GM12878 (cell line): Measurements from ENCODE around the gene GABBR2. TPM values are rescaled to one million over a fixed set of nuclear protein-coding genes. Genes with fewer than 3 reads are reported as not detected.

Experiments used
- ATAC-seq: fragments of 200-7000 bp; cut with Tn5 transposase; 3 replicates; pipeline ENCODE4 v1.9.1; 2020; ENCODE audit warnings: mild to moderate bottlenecking, moderate library complexity
- BruUV-seq: library from RNA; stranded (reverse); fragments of 400-500 nt; replicated peaks from 2 replicates; lab custom pipeline; 2021; lab: Mats Ljungman, UMichigan
- CTCF ChIA-PET: fragments of 300-600 bp; sonication (Branson Sonifier 250); formaldehyde crosslinking; extraction: SDS; loops from one replicate; lab custom pipeline; 2021; ENCODE audit warnings: inconsistent platforms; lab: Yijun Ruan, JAX
- POLR2A ChIA-PET: fragments of 350-600 bp; formaldehyde crosslinking; extraction: SDS; loops from one replicate; lab custom pipeline; 2021; ENCODE audit warnings: inconsistent platforms; lab: Charles Lee
- RAD21 ChIA-PET: fragments of 300-600 bp; sonication (Branson Sonifier 250); formaldehyde crosslinking; loops from one replicate; lab custom pipeline; 2023; ENCODE audit warnings: antibody characterized with exemption; ENCODE audit not compliant: unreplicated experiment; lab: Charles Lee
- SMC1A ChIA-PET: fragments of 300-600 bp; sonication (Branson Sonifier 250); formaldehyde crosslinking; loops from one replicate; lab custom pipeline; 2023; ENCODE audit not compliant: unreplicated experiment, uncharacterized antibody; lab: Charles Lee
- DNase-seq: peaks from one replicate; pipeline ENCODE4 v3.0.0-alpha.2; 2011; ENCODE audit warnings: low read depth, low spot score
- FAIRE-seq: peaks from 3 replicates; lab custom pipeline; 2011; peaks lifted over from hg19 to GRCh38; lab: Jason Lieb, UNC
- H2AFZ ChIP-seq: 2 replicates; pipeline ENCODE4 v1.6.0; 2011; ENCODE audit warnings: low read depth, low read length, control low read depth; ENCODE audit not compliant: control insufficient read depth
- H3K27ac ChIP-seq: 2 replicates; pipeline ENCODE4 v1.5.1; 2011; ENCODE audit warnings: control low read depth; ENCODE audit not compliant: control insufficient read depth, insufficient read depth
- H3K27me3 ChIP-seq, 2 experiments: replicated peaks in 1 of 2; 2 replicates each; pipeline versions ENCODE4 v1.6.0 to v1.6.1; 2011; ENCODE audit warnings: low read length in 1 of 2; ENCODE audit not compliant: control insufficient read depth in 2 of 2, insufficient read depth in 2 of 2
- H3K36me3 ChIP-seq, 2 experiments: 2 replicates each; pipeline ENCODE4 v1.5.1; 2011; ENCODE audit warnings: low read length in 1 of 2; ENCODE audit not compliant: control insufficient read depth in 2 of 2, insufficient read depth in 2 of 2
- H3K4me1 ChIP-seq: 2 replicates; pipeline ENCODE4 v1.6.1; 2011; ENCODE audit warnings: mild to moderate bottlenecking, low read length, moderate library complexity, mixed read lengths; ENCODE audit not compliant: control insufficient read depth, insufficient read depth
- H3K4me2 ChIP-seq: 2 replicates; pipeline ENCODE4 v1.6.0; 2011; ENCODE audit warnings: control low read depth; ENCODE audit not compliant: control insufficient read depth, insufficient read depth
- H3K4me3 ChIP-seq: fragments of 200-600 bp; sonication (generic); 2 replicates; pipeline ENCODE4 v1.5.1; 2016
- H3K79me2 ChIP-seq: 2 replicates; pipeline ENCODE4 v1.6.0; 2011; ENCODE audit warnings: low read length; ENCODE audit not compliant: control insufficient read depth, insufficient read depth
- H3K9ac ChIP-seq: 2 replicates; pipeline ENCODE4 v1.8.0; 2011; ENCODE audit warnings: low read length, control low read depth, mixed read lengths; ENCODE audit not compliant: control insufficient read depth, insufficient read depth
- H3K9me3 ChIP-seq: replicated peaks from 3 replicates; pipeline ENCODE4 v1.5.1; 2011; ENCODE audit warnings: mild to moderate bottlenecking, low read length; ENCODE audit not compliant: control insufficient read depth, insufficient read depth
- H4K20me1 ChIP-seq: 2 replicates; pipeline ENCODE4 v1.6.0; 2011; ENCODE audit not compliant: control insufficient read depth, insufficient read depth
- CREB1 ChIP-seq: IDR thresholded peaks from 2 replicates; pipeline ENCODE4 v1.6.1; 2012; ENCODE audit warnings: low read depth, mild to moderate bottlenecking, inconsistent platforms
- ETV6 ChIP-seq, 2 experiments: fragments of 450-650 bp in 1 of 2; IDR thresholded peaks in 1 of 2; conservative IDR thresholded peaks in 1 of 2; 2 replicates each; pipeline ENCODE4 v1.6.1; 2014; ENCODE audit warnings: antibody characterized with exemption in 1 of 2, borderline replicate concordance in 1 of 2, low read depth in 1 of 2, mild to moderate bottlenecking in 1 of 2, moderate library complexity in 1 of 2
- EZH2 ChIP-seq: IDR thresholded peaks from 2 replicates; pipeline ENCODE4 v1.6.1; 2012; ENCODE audit warnings: low read depth, mild to moderate bottlenecking, control low read depth, inconsistent platforms, low read length, borderline replicate concordance; ENCODE audit not compliant: control insufficient read depth
- HCFC1 ChIP-seq: fragments of 150-350 bp; IDR thresholded peaks from 2 replicates; pipeline ENCODE4 v1.6.1; 2014; ENCODE audit warnings: low read length
- HDGF ChIP-seq: fragments of 450-650 bp; IDR thresholded peaks from 2 replicates; pipeline ENCODE4 v1.6.1; 2016; ENCODE audit warnings: antibody characterized with exemption
- IKZF1 ChIP-seq: fragments of 450-650 bp; conservative IDR thresholded peaks from 2 replicates; pipeline ENCODE4 v1.6.1; 2017; ENCODE audit warnings: antibody characterized with exemption, mild to moderate bottlenecking
- IRF4 ChIP-seq: IDR thresholded peaks from 2 replicates; pipeline ENCODE4 v1.6.1; 2011; ENCODE audit warnings: low read depth, low read length
- MYB ChIP-seq: fragments of 150-350 bp; IDR thresholded peaks from 2 replicates; pipeline ENCODE4 v1.6.1; 2014; ENCODE audit warnings: mild to moderate bottlenecking, low read depth, low read length, borderline replicate concordance
- NFIC ChIP-seq: IDR thresholded peaks from 2 replicates; pipeline ENCODE4 v1.6.1; 2012; ENCODE audit warnings: low read depth, mild to moderate bottlenecking, inconsistent platforms, low read length, moderate library complexity
- SUZ12 ChIP-seq: fragments of 200-600 bp; sonication (generic); IDR thresholded peaks from one replicate; pipeline ENCODE4 v1.6.1; 2018; ENCODE audit warnings: antibody characterized with exemption, mild to moderate bottlenecking; ENCODE audit not compliant: unreplicated experiment
- TAF1 ChIP-seq: IDR thresholded peaks from 2 replicates; pipeline ENCODE4 v1.6.1; 2011; ENCODE audit warnings: mild to moderate bottlenecking, low read depth, low read length, borderline replicate concordance
- ZNF207 ChIP-seq: fragments of 450-650 bp; IDR thresholded peaks from 2 replicates; pipeline ENCODE4 v1.6.1; 2014; ENCODE audit warnings: antibody characterized with exemption, mild to moderate bottlenecking, borderline replicate concordance
- WGBS: methylation state at CpG from one replicate; pipeline ENCODE4 v1.1.6; 2016; ENCODE audit warnings: low lambda C conversion rate; ENCODE audit not compliant: insufficient replicate concordance, insufficient coverage; ENCODE audit errors: missing lambda C conversion rate; 5-methylcytosine and 5-hydroxymethylcytosine counted together
- in situ Hi-C: fragments of 300-500 bp; cut with MboI; formaldehyde crosslinking; loops from 9 replicates; pipeline ENCODE4 v1.14.3; 2018; ENCODE audit warnings: mixed read lengths
- intact Hi-C: fragments of 100-400 bp; cut with micrococcal nuclease; formaldehyde crosslinking; loops from one replicate; pipeline ENCODE4 v1.14.2; 2022; ENCODE audit not compliant: unreplicated experiment
- polyA plus RNA-seq, 11 experiments: library from polyadenylated mRNA; depleted of rRNA in 4 of 11; unstranded in 6 of 11; stranded (reverse) in 5 of 11; fragments of >200 nt; fragmentation: Nextera tagmentation in 4 of 11; fragmentation: Illumina TruSeq in 1 of 11; extraction: Ambion mirVana in 4 of 11; extraction: Trizol in 1 of 11; gene quantifications; 1 replicate in 1 of 11; 2 replicates in 10 of 11; pipeline versions ENCODE4 v1.2.1 to v1.2.3, GENCODE V29; 2011 to 2016; ENCODE audit warnings: inconsistent platforms in 2 of 11, missing spikeins in 2 of 11, low read depth in 1 of 11
- total RNA-seq, 4 experiments: library from RNA; depleted of rRNA in 3 of 4; stranded (reverse); fragments of >200 nt in 3 of 4; fragmentation: Illumina TruSeq in 1 of 4; extraction: Trizol in 1 of 4; gene quantifications; 2 replicates each; pipeline versions ENCODE4 v1.2.1 to v1.2.3, GENCODE V29; 2013 to 2021
- TF ChIP-seq, protein P1 (sequence below): fragments of 450-650 bp; IDR thresholded peaks from 2 replicates; pipeline ENCODE4 v1.6.1; 2017; ENCODE audit warnings: mild to moderate bottlenecking, moderate library complexity
- TF ChIP-seq, protein P2 (sequence below): IDR thresholded peaks from 2 replicates; pipeline ENCODE4 v1.6.1; 2012; ENCODE audit warnings: low read length, inconsistent platforms

GABBR2 gene
- total and polyA plus RNA-seq, 10 of the 15 experiments (the other 5 are each of a cell fraction or from before 2014, with no cell fraction given) = 0.02 to 2.2 (median 0.06) TPM; not detected in 2

DNA sequence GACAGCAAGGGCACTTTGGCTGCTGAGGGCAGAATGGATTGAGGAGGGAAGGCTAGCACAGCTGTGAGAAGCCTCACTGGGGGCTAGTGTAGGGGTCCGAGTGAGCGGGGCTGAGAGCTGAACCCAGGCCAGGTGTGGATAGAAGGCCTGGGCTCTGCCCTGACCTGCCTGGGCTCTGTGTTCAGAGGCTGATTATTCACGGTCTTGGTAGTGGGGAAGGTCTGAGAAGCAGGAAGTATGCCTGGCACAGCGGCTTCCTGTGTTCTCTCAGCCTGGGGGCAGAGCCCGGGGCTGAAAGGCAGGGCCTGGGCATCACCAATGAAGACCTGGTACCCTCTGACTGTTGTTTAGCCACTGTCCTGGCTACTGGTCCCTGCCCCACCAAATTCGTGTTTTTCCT is 316.9 kb downstream of the GABBR2 start:
- no peak for FAIRE-seq
- H3K9ac ChIP-seq = no peak overlapping the region
- ATAC-seq = no peak
- CTCF ChIA-PET = no interaction called here
- WGBS = 0% methylated on average over 6 of the region's 6 CpGs
- no peaks in the 10 kb centered on the region for H3K36me3 ChIP-seq
- RAD21 ChIA-PET = no interaction called here
- TF ChIP-seq IKZF1 (no peak), ZNF207 (no peak), HDGF (no peak), SUZ12 (no peak), EZH2 (no peak), CREB1 (no peak), MYB (no peak), ETV6 (conservative IDR thresholded peaks at IDR 0.05 in 1 of 2, IDR thresholded peaks at IDR 0.05 in 1 of 2; ENCODE audit: borderline replicate concordance in 1 of 2, low read depth in 1 of 2) (no peak), IRF4 (no peak), NFIC (no peak), TAF1 (no peak), HCFC1 (no peak)
- TF ChIP-seq, protein P1, sequence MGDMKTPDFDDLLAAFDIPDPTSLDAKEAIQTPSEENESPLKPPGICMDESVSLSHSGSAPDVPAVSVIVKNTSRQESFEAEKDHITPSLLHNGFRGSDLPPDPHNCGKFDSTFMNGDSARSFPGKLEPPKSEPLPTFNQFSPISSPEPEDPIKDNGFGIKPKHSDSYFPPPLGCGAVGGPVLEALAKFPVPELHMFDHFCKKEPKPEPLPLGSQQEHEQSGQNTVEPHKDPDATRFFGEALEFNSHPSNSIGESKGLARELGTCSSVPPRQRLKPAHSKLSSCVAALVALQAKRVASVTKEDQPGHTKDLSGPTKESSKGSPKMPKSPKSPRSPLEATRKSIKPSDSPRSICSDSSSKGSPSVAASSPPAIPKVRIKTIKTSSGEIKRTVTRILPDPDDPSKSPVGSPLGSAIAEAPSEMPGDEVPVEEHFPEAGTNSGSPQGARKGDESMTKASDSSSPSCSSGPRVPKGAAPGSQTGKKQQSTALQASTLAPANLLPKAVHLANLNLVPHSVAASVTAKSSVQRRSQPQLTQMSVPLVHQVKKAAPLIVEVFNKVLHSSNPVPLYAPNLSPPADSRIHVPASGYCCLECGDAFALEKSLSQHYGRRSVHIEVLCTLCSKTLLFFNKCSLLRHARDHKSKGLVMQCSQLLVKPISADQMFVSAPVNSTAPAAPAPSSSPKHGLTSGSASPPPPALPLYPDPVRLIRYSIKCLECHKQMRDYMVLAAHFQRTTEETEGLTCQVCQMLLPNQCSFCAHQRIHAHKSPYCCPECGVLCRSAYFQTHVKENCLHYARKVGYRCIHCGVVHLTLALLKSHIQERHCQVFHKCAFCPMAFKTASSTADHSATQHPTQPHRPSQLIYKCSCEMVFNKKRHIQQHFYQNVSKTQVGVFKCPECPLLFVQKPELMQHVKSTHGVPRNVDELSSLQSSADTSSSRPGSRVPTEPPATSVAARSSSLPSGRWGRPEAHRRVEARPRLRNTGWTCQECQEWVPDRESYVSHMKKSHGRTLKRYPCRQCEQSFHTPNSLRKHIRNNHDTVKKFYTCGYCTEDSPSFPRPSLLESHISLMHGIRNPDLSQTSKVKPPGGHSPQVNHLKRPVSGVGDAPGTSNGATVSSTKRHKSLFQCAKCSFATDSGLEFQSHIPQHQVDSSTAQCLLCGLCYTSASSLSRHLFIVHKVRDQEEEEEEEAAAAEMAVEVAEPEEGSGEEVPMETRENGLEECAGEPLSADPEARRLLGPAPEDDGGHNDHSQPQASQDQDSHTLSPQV = no peak
- TF ChIP-seq, protein P2, sequence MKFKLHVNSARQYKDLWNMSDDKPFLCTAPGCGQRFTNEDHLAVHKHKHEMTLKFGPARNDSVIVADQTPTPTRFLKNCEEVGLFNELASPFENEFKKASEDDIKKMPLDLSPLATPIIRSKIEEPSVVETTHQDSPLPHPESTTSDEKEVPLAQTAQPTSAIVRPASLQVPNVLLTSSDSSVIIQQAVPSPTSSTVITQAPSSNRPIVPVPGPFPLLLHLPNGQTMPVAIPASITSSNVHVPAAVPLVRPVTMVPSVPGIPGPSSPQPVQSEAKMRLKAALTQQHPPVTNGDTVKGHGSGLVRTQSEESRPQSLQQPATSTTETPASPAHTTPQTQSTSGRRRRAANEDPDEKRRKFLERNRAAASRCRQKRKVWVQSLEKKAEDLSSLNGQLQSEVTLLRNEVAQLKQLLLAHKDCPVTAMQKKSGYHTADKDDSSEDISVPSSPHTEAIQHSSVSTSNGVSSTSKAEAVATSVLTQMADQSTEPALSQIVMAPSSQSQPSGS = no peak
- no peak overlapping the region for H3K4me3 ChIP-seq
- SMC1A ChIA-PET = no interaction called here
- POLR2A ChIA-PET = no interaction called here
- H3K9me3 ChIP-seq = no peaks in the 10 kb centered on the region; the same call in 2 of the 3 replicates
- H3K4me2 ChIP-seq = no peak overlapping the region
- no peaks in the 10 kb centered on the region for H4K20me1 ChIP-seq
- in situ Hi-C loops = no loop called here
- no peak for DNase-seq
- H3K27ac ChIP-seq = no peak overlapping the region
- BruUV-seq = no TSS peak
- peak overlapping the region; percentile 11; the same call in 1 of the 2 replicates for H2AFZ ChIP-seq
- H3K79me2 ChIP-seq = no peaks in the 10 kb centered on the region
- intact Hi-C loops = no loop called here
- H3K4me1 ChIP-seq = no peaks in the 10 kb centered on the region
- H3K27me3 ChIP-seq = no peaks in the 10 kb centered on the region
